ENCODE data around the gene SRBD1.

Gene SRBD1

GRCh38 chr2:45648636-45649035 is 37.6 kb upstream of the SRBD1 start:
- Histone ChIP-seq H3K27me3 (ENCODE audit: control insufficient read depth, insufficient read depth, low read length) (peaks cover 72% of the 10 kb centered on the region), H3K36me3 (ENCODE audit: control insufficient read depth, low read depth, low read length) (no peaks in the 10 kb centered on the region), H3K9ac (ENCODE audit: low read length) (no peak overlapping the region), H3K4me3 (ENCODE audit: low read length) (no peak overlapping the region), H3K4me1 (ENCODE audit: control insufficient read depth, low read depth, low read length) (peaks cover 4% of the 10 kb centered on the region), H3K27ac (ENCODE audit: low read length) (no peak overlapping the region), H3K9me3 (ENCODE audit: control insufficient read depth, low read depth, low read length) (no peaks in the 10 kb centered on the region)

- H3K36me3 ChIP-seq (ENCODE audit: control insufficient read depth, low read depth, low read length): no peaks in the 10 kb centered on the region
- peaks cover 72% of the 10 kb centered on the region for H3K27me3 ChIP-seq (ENCODE audit: control insufficient read depth, insufficient read depth, low read length)
Measured at GRCh38 chr2:45647986-45648520, 37.0 kb upstream of the SRBD1 start.

DNA sequence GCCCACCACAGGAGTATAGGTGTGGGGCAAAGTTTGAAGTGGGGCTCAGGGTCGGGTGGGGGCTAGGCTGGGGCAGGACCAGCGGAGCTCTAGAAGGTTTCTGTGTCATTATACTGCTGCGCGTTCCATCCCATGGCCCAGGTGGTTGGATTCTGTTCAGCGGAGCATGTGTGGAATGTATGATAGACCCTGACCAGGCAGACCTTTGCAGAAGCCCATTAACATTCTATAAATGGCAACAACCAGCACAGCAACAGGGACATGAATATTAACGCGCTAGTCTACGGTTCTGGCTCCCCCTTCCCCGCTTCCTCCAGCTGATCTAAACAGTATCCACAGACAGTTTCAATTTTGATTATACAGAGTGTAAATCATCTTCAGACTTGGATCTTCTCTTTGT is 36.3 kb upstream of the SRBD1 start:
- peaks cover 4% of the 10 kb centered on the region for H3K4me1 ChIP-seq (ENCODE audit: control insufficient read depth, low read depth, low read length)
- H3K27ac ChIP-seq (ENCODE audit: low read length): no peak overlapping the region
- no peak overlapping the region for H3K4me3 ChIP-seq (ENCODE audit: low read length)
- H3K9ac ChIP-seq (ENCODE audit: low read length): no peak overlapping the region
- no peaks in the 10 kb centered on the region for H3K36me3 ChIP-seq (ENCODE audit: control insufficient read depth, low read depth, low read length)
- peaks cover 72% of the 10 kb centered on the region for H3K27me3 ChIP-seq (ENCODE audit: control insufficient read depth, insufficient read depth, low read length)
- H3K9me3 ChIP-seq (ENCODE audit: control insufficient read depth, low read depth, low read length): no peaks in the 10 kb centered on the region

More at GRCh38 chr2:45647986-45648520, 37.0 kb upstream of the SRBD1 start:
- Histone ChIP-seq H3K9ac (ENCODE audit: low read length) (no peak overlapping the region), H3K27ac (ENCODE audit: low read length) (no peak overlapping the region), H3K4me3 (ENCODE audit: low read length) (no peak overlapping the region), H3K9me3 (ENCODE audit: control insufficient read depth, low read depth, low read length) (no peaks in the 10 kb centered on the region), H3K4me1 (ENCODE audit: control insufficient read depth, low read depth, low read length) (peaks cover 4% of the 10 kb centered on the region)

DNA sequence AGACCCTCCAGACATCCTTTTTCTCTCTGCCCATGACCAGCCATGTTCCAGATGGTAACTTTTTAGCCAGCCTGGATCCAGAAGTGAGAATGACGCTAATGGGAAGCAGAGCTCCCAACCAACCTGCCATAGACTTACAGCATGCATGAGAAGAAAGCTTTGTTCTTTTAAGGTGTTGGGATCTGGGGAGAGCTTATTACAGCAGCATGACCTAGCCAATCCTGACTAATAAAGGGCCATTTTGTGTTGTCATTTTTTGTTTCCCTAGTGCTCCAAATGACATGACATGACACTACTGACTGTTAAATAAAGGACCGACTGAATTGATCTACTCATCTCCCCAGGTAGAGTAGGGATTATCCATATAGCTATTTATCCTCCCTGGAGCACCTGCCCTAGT is 35.2 kb upstream of the SRBD1 start:
- Histone ChIP-seq H3K9me3 (ENCODE audit: control insufficient read depth, low read depth, low read length) (no peaks in the 10 kb centered on the region), H3K9ac (ENCODE audit: low read length) (no peak overlapping the region), H3K27ac (ENCODE audit: low read length) (no peak overlapping the region), H3K4me3 (ENCODE audit: low read length) (no peak overlapping the region), H3K4me1 (ENCODE audit: control insufficient read depth, low read depth, low read length) (peaks cover 4% of the 10 kb centered on the region), H3K36me3 (ENCODE audit: control insufficient read depth, low read depth, low read length) (no peaks in the 10 kb centered on the region), H3K27me3 (ENCODE audit: control insufficient read depth, insufficient read depth, low read length) (peaks cover 67% of the 10 kb centered on the region)

DNA sequence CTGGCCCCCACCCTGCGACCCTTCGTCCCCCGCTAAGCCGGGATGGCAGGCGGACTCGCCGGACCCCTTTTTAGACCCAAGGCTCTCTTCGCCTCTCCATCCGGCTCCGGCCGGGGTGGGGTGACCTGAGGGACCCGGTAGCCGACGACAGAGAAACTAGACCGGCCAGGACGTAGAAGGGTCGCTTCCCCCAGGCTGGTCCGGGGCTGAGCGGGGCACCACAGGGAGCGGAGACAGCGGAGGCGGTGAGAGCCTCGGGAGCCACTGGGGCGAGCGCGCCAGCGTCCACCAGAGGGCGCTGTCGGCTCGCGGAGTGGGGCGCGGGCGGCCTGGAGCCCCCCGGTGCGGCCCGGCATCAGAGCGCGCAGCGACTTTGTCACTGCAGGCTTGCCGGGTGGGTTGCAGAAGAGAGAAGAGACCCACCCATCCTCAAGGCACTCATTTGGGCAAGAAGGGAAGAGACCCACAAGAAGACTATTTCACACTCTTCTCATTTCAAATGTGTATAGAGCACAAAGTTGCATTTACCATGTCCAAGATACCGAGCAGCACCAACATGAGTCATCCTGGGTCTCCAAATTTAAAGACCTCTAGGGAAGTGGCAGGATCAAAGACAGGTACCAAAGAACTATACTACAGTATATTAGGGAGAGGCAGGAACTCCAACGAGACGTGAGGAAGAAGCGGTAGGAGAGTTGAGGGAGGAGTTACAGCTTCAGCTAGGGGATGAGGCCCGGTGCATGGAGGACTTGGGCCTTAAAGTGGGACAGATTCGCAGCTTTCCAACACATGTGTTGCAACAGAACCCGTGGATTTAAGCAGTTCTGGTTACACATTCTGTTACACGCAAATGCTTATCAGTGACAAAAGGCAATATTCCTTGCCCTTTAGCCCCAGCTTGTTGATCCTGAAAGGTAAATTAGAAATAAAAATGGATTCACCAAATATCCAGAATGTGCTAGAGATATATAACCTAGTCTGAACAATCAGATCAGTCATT is 32.8 kb upstream of the SRBD1 start:
- H3K9ac ChIP-seq (ENCODE audit: low read length): no peak overlapping the region
- no peak overlapping the region for H3K27ac ChIP-seq (ENCODE audit: low read length)
- H3K36me3 ChIP-seq (ENCODE audit: control insufficient read depth, low read depth, low read length): no peaks in the 10 kb centered on the region
- peaks cover 5% of the 10 kb centered on the region for H3K4me1 ChIP-seq (ENCODE audit: control insufficient read depth, low read depth, low read length)
- H3K27me3 ChIP-seq (ENCODE audit: control insufficient read depth, insufficient read depth, low read length): peaks cover 51% of the 10 kb centered on the region
- H3K4me3 ChIP-seq (ENCODE audit: low read length): peak overlapping the region; percentile 53
- no peaks in the 10 kb centered on the region for H3K9me3 ChIP-seq (ENCODE audit: control insufficient read depth, low read depth, low read length)

DNA sequence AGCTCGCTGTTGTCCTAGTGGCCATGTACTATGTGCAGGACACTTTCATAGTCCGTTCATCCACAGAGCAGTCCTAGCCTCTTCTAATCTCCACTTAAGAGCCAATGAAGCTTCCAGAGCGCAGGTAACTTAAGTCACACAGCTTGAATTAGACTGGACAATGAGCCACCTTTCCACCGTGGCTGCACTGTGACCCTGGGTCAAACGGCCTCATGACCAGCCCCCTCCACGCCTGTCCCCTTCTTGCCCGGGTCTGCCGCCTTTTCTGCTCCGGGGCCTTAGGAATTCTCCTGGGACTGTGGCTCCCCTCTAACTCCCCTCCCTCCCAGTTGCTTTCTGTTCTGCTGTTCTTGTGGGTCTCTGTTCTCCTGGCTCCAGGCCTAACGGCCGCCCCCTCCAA is 32.0 kb upstream of the SRBD1 start:
- H3K9ac ChIP-seq (ENCODE audit: low read length): no peak overlapping the region
- H3K27me3 ChIP-seq (ENCODE audit: control insufficient read depth, insufficient read depth, low read length): peaks cover 44% of the 10 kb centered on the region
- peaks cover 7% of the 10 kb centered on the region for H3K4me1 ChIP-seq (ENCODE audit: control insufficient read depth, low read depth, low read length)
- H3K36me3 ChIP-seq (ENCODE audit: control insufficient read depth, low read depth, low read length): no peaks in the 10 kb centered on the region
- no peak overlapping the region for H3K27ac ChIP-seq (ENCODE audit: low read length)
- peak overlapping the region; percentile 53 for H3K4me3 ChIP-seq (ENCODE audit: low read length)
- H3K9me3 ChIP-seq (ENCODE audit: control insufficient read depth, low read depth, low read length): no peaks in the 10 kb centered on the region

DNA sequence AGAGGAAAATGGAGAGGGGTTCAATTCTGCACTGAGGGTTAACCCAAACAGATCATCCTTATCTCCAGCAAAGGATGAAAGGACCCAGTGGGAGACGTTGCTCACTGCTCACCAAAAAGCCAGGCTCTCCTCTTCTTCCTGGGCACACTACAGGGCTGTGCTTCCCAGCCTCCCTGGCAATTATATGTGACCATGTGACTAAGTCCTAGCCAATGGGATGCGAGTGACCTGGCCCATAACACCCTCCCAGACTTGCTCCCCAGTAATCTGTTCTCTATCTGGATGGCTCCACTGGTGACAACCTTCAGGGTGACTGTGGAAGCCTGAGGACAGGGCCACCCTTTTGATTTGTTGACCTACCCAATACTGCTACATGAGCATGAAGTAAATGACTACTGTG is 29.5 kb upstream of the SRBD1 start:
- Histone ChIP-seq H3K4me1 (ENCODE audit: control insufficient read depth, low read depth, low read length) (peaks cover 7% of the 10 kb centered on the region), H3K4me3 (ENCODE audit: low read length) (no peak overlapping the region), H3K36me3 (ENCODE audit: control insufficient read depth, low read depth, low read length) (no peaks in the 10 kb centered on the region), H3K27ac (ENCODE audit: low read length) (no peak overlapping the region), H3K9me3 (ENCODE audit: control insufficient read depth, low read depth, low read length) (no peaks in the 10 kb centered on the region), H3K9ac (ENCODE audit: low read length) (no peak overlapping the region), H3K27me3 (ENCODE audit: control insufficient read depth, insufficient read depth, low read length) (peaks cover 28% of the 10 kb centered on the region)

DNA sequence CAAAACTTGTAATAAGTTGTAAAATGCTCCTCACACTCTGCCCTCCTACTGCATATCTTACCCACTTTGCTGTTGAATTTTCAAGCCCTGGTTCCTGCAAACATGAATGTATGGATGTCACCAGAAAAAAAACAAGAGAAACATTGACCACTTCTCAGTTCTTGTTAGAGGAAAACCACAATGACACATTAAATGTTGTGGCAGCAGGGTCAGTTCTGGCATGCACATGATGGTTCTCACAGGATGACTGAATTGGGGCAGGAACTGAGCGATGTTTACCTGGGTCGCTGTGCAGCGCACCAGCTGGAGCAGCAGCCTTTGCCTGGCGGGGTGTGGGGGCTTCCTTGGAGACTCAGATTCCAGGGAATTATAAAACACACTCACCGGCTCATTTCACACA is 26.4 kb upstream of the SRBD1 start:
- Histone ChIP-seq H3K27ac (ENCODE audit: low read length) (no peak overlapping the region), H3K9me3 (ENCODE audit: control insufficient read depth, low read depth, low read length) (no peaks in the 10 kb centered on the region), H3K4me3 (ENCODE audit: low read length) (no peak overlapping the region), H3K27me3 (ENCODE audit: control insufficient read depth, insufficient read depth, low read length) (peaks cover 6% of the 10 kb centered on the region), H3K9ac (ENCODE audit: low read length) (no peak overlapping the region), H3K36me3 (ENCODE audit: control insufficient read depth, low read depth, low read length) (no peaks in the 10 kb centered on the region), H3K4me1 (ENCODE audit: control insufficient read depth, low read depth, low read length) (peaks cover 7% of the 10 kb centered on the region)

DNA sequence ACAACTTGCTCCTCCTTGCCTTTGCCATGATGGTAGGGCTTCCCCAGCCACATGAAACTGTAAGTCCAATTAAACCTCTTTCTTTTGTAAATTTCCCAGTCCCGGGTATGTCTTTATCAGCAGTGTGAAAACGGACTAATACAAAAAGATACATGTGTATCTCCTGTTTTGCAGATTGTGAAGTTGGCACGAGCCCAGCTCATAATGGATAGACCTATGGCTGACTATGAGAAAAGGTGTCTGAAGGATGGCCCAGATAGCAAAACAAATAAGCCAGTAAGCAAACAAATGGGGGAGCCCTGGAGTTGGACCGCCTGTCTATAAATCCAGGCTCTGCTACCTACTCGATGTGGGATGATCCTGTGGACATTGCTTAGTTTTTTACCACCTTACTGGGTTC is 24.9 kb upstream of the SRBD1 start:
- peaks cover 19% of the 10 kb centered on the region for H3K4me1 ChIP-seq (ENCODE audit: control insufficient read depth, low read depth, low read length)
- no peaks in the 10 kb centered on the region for H3K36me3 ChIP-seq (ENCODE audit: control insufficient read depth, low read depth, low read length)
- no peak overlapping the region for H3K27ac ChIP-seq (ENCODE audit: low read length)
- H3K27me3 ChIP-seq (ENCODE audit: control insufficient read depth, insufficient read depth, low read length): no peaks in the 10 kb centered on the region
- H3K9me3 ChIP-seq (ENCODE audit: control insufficient read depth, low read depth, low read length): no peaks in the 10 kb centered on the region
- H3K9ac ChIP-seq (ENCODE audit: low read length): no peak overlapping the region
- no peak overlapping the region for H3K4me3 ChIP-seq (ENCODE audit: low read length)

DNA sequence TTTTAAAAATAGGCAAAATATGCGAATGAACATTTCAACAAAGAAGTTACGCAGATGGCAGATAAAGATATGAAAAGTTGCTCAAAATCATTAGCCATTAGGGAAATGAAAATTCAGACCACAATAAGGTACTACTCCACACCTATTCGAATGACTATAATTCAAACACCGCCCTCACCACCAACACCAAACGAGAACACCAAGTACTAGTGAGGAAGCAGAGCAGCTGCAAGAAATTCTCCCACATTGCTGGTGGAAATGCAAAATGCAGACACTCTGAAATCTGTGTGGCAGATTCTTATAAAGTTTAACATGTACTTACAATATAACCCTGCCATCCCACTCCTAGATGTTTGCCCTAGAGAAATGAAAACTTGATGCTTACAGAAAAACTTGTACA is 23.2 kb upstream of the SRBD1 start:
- H3K36me3 ChIP-seq (ENCODE audit: control insufficient read depth, low read depth, low read length): no peaks in the 10 kb centered on the region
- H3K27me3 ChIP-seq (ENCODE audit: control insufficient read depth, insufficient read depth, low read length): no peaks in the 10 kb centered on the region
- no peak overlapping the region for H3K4me3 ChIP-seq (ENCODE audit: low read length)

DNA sequence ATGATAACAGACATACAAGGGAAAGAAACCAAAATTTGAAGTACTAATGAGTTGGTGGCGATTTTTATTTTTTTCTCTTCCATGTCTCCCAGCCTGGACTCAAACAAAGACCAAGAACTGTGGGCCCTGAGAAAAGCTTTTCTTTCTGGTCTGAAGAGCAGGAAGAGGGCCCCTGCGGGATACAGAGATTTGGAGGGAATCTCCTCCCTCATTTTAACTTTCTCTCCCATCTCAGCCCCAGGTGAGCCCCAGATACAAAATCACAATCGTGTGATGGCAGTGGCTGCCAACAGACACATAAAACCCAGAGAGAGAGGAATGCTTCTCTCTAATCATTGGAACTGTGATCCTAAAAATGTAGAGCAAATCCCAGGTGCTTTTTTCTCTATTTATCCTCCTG is 20.9 kb upstream of the SRBD1 start:
- Histone ChIP-seq H3K27me3 (ENCODE audit: control insufficient read depth, insufficient read depth, low read length) (no peaks in the 10 kb centered on the region), H3K9ac (ENCODE audit: low read length) (peak overlapping the region; percentile 28), H3K36me3 (ENCODE audit: control insufficient read depth, low read depth, low read length) (no peaks in the 10 kb centered on the region), H3K9me3 (ENCODE audit: control insufficient read depth, low read depth, low read length) (no peaks in the 10 kb centered on the region), H3K27ac (ENCODE audit: low read length) (no peak overlapping the region), H3K4me3 (ENCODE audit: low read length) (no peak overlapping the region), H3K4me1 (ENCODE audit: control insufficient read depth, low read depth, low read length) (peaks cover 15% of the 10 kb centered on the region)

More for the DNA sequence above, 23.2 kb upstream of the SRBD1 start:
- Histone ChIP-seq H3K27ac (ENCODE audit: low read length) (no peak overlapping the region), H3K9me3 (ENCODE audit: control insufficient read depth, low read depth, low read length) (no peaks in the 10 kb centered on the region), H3K4me1 (ENCODE audit: control insufficient read depth, low read depth, low read length) (peaks cover 20% of the 10 kb centered on the region), H3K9ac (ENCODE audit: low read length) (no peak overlapping the region)

DNA sequence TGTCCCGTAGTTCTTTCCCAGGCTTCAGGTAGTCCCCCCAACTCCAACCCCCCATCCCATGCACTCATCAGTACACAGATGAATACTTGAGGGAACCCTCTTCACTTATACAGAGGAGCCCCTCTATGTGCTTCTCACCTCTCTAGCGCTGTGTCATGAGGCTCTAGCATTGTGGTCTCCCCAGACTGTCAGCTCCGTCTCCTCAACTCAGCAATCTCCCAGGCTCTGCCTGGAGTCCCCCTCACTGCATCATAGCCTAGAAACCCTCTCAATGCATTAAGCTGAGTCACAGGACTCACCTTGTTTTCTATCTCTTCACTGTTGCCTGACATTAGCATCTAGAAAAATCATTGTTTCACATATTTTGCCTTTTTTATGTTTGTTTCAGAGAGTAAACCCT is 20.3 kb upstream of the SRBD1 start:
- Histone ChIP-seq H3K9me3 (ENCODE audit: control insufficient read depth, low read depth, low read length) (no peaks in the 10 kb centered on the region), H3K4me3 (ENCODE audit: low read length) (no peak overlapping the region), H3K36me3 (ENCODE audit: control insufficient read depth, low read depth, low read length) (no peaks in the 10 kb centered on the region), H3K27me3 (ENCODE audit: control insufficient read depth, insufficient read depth, low read length) (no peaks in the 10 kb centered on the region), H3K9ac (ENCODE audit: low read length) (no peak overlapping the region), H3K27ac (ENCODE audit: low read length) (no peak overlapping the region), H3K4me1 (ENCODE audit: control insufficient read depth, low read depth, low read length) (peaks cover 15% of the 10 kb centered on the region)
